RWPE2 (cell line): ENCODE data around the gene MGAT4B.

Experiments used
- ATAC-seq: fragments of 200-7000 bp; cut with Tn5 transposase; 3 replicates; pipeline ENCODE4 v1.9.1; 2021; ENCODE audit warnings: low read depth
- DNase-seq: peaks from one replicate; pipeline ENCODE4 v3.0.0-alpha.2; 2020; ENCODE audit warnings: low spot score
- H3K27ac ChIP-seq: fragments of 450-650 bp; 2 replicates; pipeline ENCODE4 v1.5.1; 2017; ENCODE audit warnings: mild to moderate bottlenecking; ENCODE audit not compliant: poor library complexity, severe bottlenecking
- H3K27me3 ChIP-seq: fragments of 250-450 bp; sonication (Bioruptor Pico); 2 replicates; pipeline ENCODE4 v1.5.1; 2021; ENCODE audit warnings: mild to moderate bottlenecking, moderate library complexity; ENCODE audit not compliant: insufficient read depth, poor library complexity, severe bottlenecking
- H3K36me3 ChIP-seq: fragments of 250-450 bp; sonication (Bioruptor Pico); 2 replicates; pipeline ENCODE4 v1.5.1; 2020; ENCODE audit warnings: low read depth, mild to moderate bottlenecking, moderate library complexity
- H3K4me1 ChIP-seq: fragments of 250-450 bp; sonication (Bioruptor Pico); 2 replicates; pipeline ENCODE4 v1.5.1; 2021; ENCODE audit warnings: mild to moderate bottlenecking, moderate library complexity; ENCODE audit not compliant: insufficient read depth, poor library complexity, severe bottlenecking
- H3K4me3 ChIP-seq: fragments of 250-450 bp; sonication (Bioruptor Pico); 2 replicates; pipeline ENCODE4 v1.5.1; 2021; ENCODE audit warnings: mild to moderate bottlenecking, moderate library complexity; ENCODE audit not compliant: severe bottlenecking
- H3K9me3 ChIP-seq: fragments of 250-450 bp; sonication (Bioruptor Pico); 2 replicates; pipeline ENCODE4 v1.5.1; 2021; ENCODE audit warnings: mild to moderate bottlenecking, moderate library complexity; ENCODE audit not compliant: severe bottlenecking
- TF ChIP-seq, protein P1 (sequence below): fragments of 450-650 bp; IDR thresholded peaks from one replicate; pipeline ENCODE4 v1.5.1; 2017; ENCODE audit warnings: mild to moderate bottlenecking, moderate library complexity; ENCODE audit not compliant: poor library complexity, severe bottlenecking

Gene MGAT4B

GRCh38 chr5:179815491-179816249 is 9.0 kb upstream of the MGAT4B start:
- Histone ChIP-seq H3K27ac (no peak overlapping the region), H3K36me3 (peaks cover 36% of the 10 kb centered on the region), H3K4me3 (no peak overlapping the region), H3K9me3 (no peaks in the 10 kb centered on the region), H3K27me3 (no peaks in the 10 kb centered on the region), H3K4me1 (peaks cover 20% of the 10 kb centered on the region)
- TF ChIP-seq, protein P1, sequence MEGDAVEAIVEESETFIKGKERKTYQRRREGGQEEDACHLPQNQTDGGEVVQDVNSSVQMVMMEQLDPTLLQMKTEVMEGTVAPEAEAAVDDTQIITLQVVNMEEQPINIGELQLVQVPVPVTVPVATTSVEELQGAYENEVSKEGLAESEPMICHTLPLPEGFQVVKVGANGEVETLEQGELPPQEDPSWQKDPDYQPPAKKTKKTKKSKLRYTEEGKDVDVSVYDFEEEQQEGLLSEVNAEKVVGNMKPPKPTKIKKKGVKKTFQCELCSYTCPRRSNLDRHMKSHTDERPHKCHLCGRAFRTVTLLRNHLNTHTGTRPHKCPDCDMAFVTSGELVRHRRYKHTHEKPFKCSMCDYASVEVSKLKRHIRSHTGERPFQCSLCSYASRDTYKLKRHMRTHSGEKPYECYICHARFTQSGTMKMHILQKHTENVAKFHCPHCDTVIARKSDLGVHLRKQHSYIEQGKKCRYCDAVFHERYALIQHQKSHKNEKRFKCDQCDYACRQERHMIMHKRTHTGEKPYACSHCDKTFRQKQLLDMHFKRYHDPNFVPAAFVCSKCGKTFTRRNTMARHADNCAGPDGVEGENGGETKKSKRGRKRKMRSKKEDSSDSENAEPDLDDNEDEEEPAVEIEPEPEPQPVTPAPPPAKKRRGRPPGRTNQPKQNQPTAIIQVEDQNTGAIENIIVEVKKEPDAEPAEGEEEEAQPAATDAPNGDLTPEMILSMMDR, result no peak
- ATAC-seq (no peak), DNase-seq (no peak)

GRCh38 chr5:179814090-179814489 is 7.4 kb upstream of the MGAT4B start:
- Histone ChIP-seq H3K9me3 (no peaks in the 10 kb centered on the region), H3K4me1 (peaks cover 6% of the 10 kb centered on the region), H3K4me3 (no peak overlapping the region), H3K36me3 (peaks cover 43% of the 10 kb centered on the region), H3K27me3 (no peaks in the 10 kb centered on the region), H3K27ac (no peak overlapping the region)
- no peak for DNase-seq
- ATAC-seq, result no peak
- TF ChIP-seq, protein P1, result no peak

GRCh38 chr5:179812997-179813607 is 6.4 kb upstream of the MGAT4B start:
- Histone ChIP-seq H3K36me3 (peaks cover 43% of the 10 kb centered on the region), H3K4me1 (no peaks in the 10 kb centered on the region), H3K9me3 (no peaks in the 10 kb centered on the region), H3K4me3 (no peak overlapping the region), H3K27me3 (no peaks in the 10 kb centered on the region), H3K27ac (no peak overlapping the region)
- TF ChIP-seq, protein P1, result no peak
- ATAC-seq (no peak), DNase-seq (no peak)

DNA sequence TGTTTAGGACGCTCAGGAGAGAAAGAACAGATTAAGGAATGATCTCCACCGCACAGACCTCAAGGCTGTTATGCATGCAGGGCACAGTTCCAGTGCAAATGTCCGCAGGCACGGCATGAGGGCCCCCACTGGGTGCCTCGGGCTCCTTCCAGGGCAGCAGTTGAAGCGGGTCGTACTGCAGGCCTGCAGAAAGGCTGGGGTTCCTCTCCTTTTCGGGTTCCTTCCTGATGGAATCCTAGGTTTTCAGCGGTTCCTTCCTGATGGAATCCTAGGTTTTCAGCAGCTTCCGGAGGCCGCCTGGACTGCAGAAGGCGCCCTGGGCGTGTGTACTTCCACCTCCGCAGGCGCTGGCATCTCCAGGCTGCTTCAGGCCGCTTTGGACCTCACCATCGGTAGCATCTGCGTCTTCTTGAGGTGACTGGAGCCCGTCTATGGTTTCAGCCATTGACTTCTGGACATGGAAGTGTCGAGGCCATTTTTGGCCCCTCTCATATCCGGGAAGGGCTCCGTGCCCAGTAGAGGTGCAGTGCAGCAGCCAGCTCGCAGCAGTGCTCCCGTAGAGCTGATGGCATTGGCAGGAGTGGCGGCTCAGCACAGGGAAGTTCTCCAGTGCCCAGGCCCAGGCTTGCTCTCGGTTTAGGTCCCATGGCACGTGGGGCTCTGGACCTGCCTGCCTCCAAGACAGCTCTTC is 5.6 kb upstream of the MGAT4B start:
- H3K9me3 ChIP-seq, result no peaks in the 10 kb centered on the region
- ATAC-seq, result no peak
- no peak overlapping the region for H3K27ac ChIP-seq
- TF ChIP-seq, protein P1, result no peak
- no peaks in the 10 kb centered on the region for H3K27me3 ChIP-seq
- H3K4me3 ChIP-seq, result no peak overlapping the region
- H3K36me3 ChIP-seq, result peaks cover 43% of the 10 kb centered on the region
- H3K4me1 ChIP-seq, result no peaks in the 10 kb centered on the region
- DNase-seq, result no peak
